Measurements from ENCODE around the gene VSIR.

VSIR gene

GRCh38 chr10:71714592-71714991 is 58.7 kb downstream of the VSIR start:
- Histone ChIP-seq H3K4me3 (ENCODE audit: insufficient read depth, low read length, poor library complexity, severe bottlenecking) (no peak overlapping the region), H3K9ac (ENCODE audit: low read length) (no peak overlapping the region), H4K20me1 (ENCODE audit: low read depth, low read length) (no peaks in the 10 kb centered on the region), H3K4me2 (ENCODE audit: low read depth, low read length, poor library complexity, severe bottlenecking) (no peak overlapping the region), H3K9me2 (replicated peaks; ENCODE audit: insufficient read depth, low read length) (no peaks in the 10 kb centered on the region), H3K27me3 (ENCODE audit: low read length) (no peaks in the 10 kb centered on the region), H2AFZ (ENCODE audit: low read depth, low read length, severe bottlenecking) (no peak overlapping the region), H3K27ac (ENCODE audit: low read depth, low read length) (no peak overlapping the region), H3K9me3 (ENCODE audit: insufficient read depth, low read length) (no peaks in the 10 kb centered on the region), H3K79me2 (ENCODE audit: insufficient read depth, low read length) (no peaks in the 10 kb centered on the region), H3K36me3 (ENCODE audit: low read length) (no peaks in the 10 kb centered on the region), H3F3A (ENCODE audit: insufficient read depth) (no peaks in the 10 kb centered on the region)
- TF ChIP-seq CTCF (IDR thresholded peaks at IDR 0.05; ENCODE audit: insufficient read depth, low read length, poor library complexity, severe bottlenecking), result no peak
- TF ChIP-seq EZH2phosphoT487 (conservative IDR thresholded peaks at IDR 0.05; ENCODE audit: low read length), result no peak

GRCh38 chr10:71714031-71714410 is 59.3 kb downstream of the VSIR start:
- Histone ChIP-seq H3K9me2 (replicated peaks; ENCODE audit: insufficient read depth, low read length) (no peaks in the 10 kb centered on the region), H3K9ac (ENCODE audit: low read length) (no peak overlapping the region), H2AFZ (ENCODE audit: low read depth, low read length, severe bottlenecking) (no peak overlapping the region), H3K9me3 (ENCODE audit: insufficient read depth, low read length) (no peaks in the 10 kb centered on the region), H3K36me3 (ENCODE audit: low read length) (no peaks in the 10 kb centered on the region), H4K20me1 (ENCODE audit: low read depth, low read length) (no peaks in the 10 kb centered on the region), H3K4me2 (ENCODE audit: low read depth, low read length, poor library complexity, severe bottlenecking) (no peak overlapping the region), H3F3A (ENCODE audit: insufficient read depth) (no peaks in the 10 kb centered on the region), H3K27ac (ENCODE audit: low read depth, low read length) (no peak overlapping the region), H3K79me2 (ENCODE audit: insufficient read depth, low read length) (no peaks in the 10 kb centered on the region), H3K4me3 (ENCODE audit: insufficient read depth, low read length, poor library complexity, severe bottlenecking) (no peak overlapping the region), H3K27me3 (ENCODE audit: low read length) (no peaks in the 10 kb centered on the region)
- no peak for TF ChIP-seq EZH2phosphoT487 (conservative IDR thresholded peaks at IDR 0.05; ENCODE audit: low read length)
- no peak for TF ChIP-seq CTCF (IDR thresholded peaks at IDR 0.05; ENCODE audit: insufficient read depth, low read length, poor library complexity, severe bottlenecking)

- H3K9me3 ChIP-seq (ENCODE audit: insufficient read depth, low read length), result no peaks in the 10 kb centered on the region
- H3K36me3 ChIP-seq (ENCODE audit: low read length), result no peaks in the 10 kb centered on the region
- H3K27me3 ChIP-seq (ENCODE audit: low read length), result no peaks in the 10 kb centered on the region
- H2AFZ ChIP-seq (ENCODE audit: low read depth, low read length, severe bottlenecking), result no peak overlapping the region
- no peaks in the 10 kb centered on the region for H3K79me2 ChIP-seq (ENCODE audit: insufficient read depth, low read length)
- no peaks in the 10 kb centered on the region for H3K9me2 ChIP-seq (replicated peaks; ENCODE audit: insufficient read depth, low read length)
- H3K9ac ChIP-seq (ENCODE audit: low read length), result no peak overlapping the region
- TF ChIP-seq EZH2phosphoT487 (conservative IDR thresholded peaks at IDR 0.05; ENCODE audit: low read length), result no peak
- TF ChIP-seq CTCF (IDR thresholded peaks at IDR 0.05; ENCODE audit: insufficient read depth, low read length, poor library complexity, severe bottlenecking), result no peak
- H4K20me1 ChIP-seq (ENCODE audit: low read depth, low read length), result no peaks in the 10 kb centered on the region
- no peak overlapping the region for H3K27ac ChIP-seq (ENCODE audit: low read depth, low read length)
- no peak overlapping the region for H3K4me2 ChIP-seq (ENCODE audit: low read depth, low read length, poor library complexity, severe bottlenecking)
- H3F3A ChIP-seq (ENCODE audit: insufficient read depth), result no peaks in the 10 kb centered on the region
- H3K4me3 ChIP-seq (ENCODE audit: insufficient read depth, low read length, poor library complexity, severe bottlenecking), result no peak overlapping the region
Measured at GRCh38 chr10:71713135-71714030, 59.9 kb downstream of the VSIR start.
